Osteocyte (in vitro differentiated cells): ENCODE data around the gene POLK. TPM values are rescaled to one million over a fixed set of nuclear protein-coding genes. Genes with fewer than 3 reads are reported as not detected.

ENCODE experiments used
- DNase-seq: peaks from one replicate; pipeline ENCODE4 v3.0.0; 2021; ENCODE audit warnings: mixed read lengths; ENCODE audit not compliant: unreplicated experiment; ENCODE audit errors: extremely low spot score
- H3K27ac Mint-ChIP-seq: one replicate; pipeline ENCODE4 v1.8.0; 2021; ENCODE audit warnings: mild to moderate bottlenecking, mixed read lengths; ENCODE audit not compliant: unreplicated experiment
- H3K27me3 Mint-ChIP-seq: one replicate; pipeline ENCODE4 v1.8.0; 2021; ENCODE audit warnings: mixed read lengths; ENCODE audit not compliant: unreplicated experiment
- H3K36me3 Mint-ChIP-seq: one replicate; pipeline ENCODE4 v1.8.0; 2021; ENCODE audit warnings: mixed read lengths; ENCODE audit not compliant: unreplicated experiment
- H3K4me1 Mint-ChIP-seq: one replicate; pipeline ENCODE4 v1.8.0; 2021; ENCODE audit warnings: mixed read lengths; ENCODE audit not compliant: unreplicated experiment
- H3K4me3 Mint-ChIP-seq: one replicate; pipeline ENCODE4 v1.8.0; 2021; ENCODE audit warnings: mild to moderate bottlenecking, moderate library complexity, mixed read lengths; ENCODE audit not compliant: unreplicated experiment
- H3K9me3 Mint-ChIP-seq: one replicate; pipeline ENCODE4 v1.8.0; 2021; ENCODE audit warnings: mixed read lengths; ENCODE audit not compliant: unreplicated experiment
- total RNA-seq: library from RNA; stranded (reverse); gene quantifications from 2 replicates; pipeline ENCODE4 v1.2.1, GENCODE V29; 2021
- TF ChIP-seq, protein P1 (sequence below): fragments of 200-600 bp; sonication (generic); IDR thresholded peaks from 2 replicates; pipeline ENCODE4 v1.5.0; 2021; ENCODE audit warnings: antibody characterized with exemption, mild to moderate bottlenecking, moderate library complexity

The POLK gene
- total RNA-seq, 1 donor from 2014 or later: 28.9 TPM

DNA sequence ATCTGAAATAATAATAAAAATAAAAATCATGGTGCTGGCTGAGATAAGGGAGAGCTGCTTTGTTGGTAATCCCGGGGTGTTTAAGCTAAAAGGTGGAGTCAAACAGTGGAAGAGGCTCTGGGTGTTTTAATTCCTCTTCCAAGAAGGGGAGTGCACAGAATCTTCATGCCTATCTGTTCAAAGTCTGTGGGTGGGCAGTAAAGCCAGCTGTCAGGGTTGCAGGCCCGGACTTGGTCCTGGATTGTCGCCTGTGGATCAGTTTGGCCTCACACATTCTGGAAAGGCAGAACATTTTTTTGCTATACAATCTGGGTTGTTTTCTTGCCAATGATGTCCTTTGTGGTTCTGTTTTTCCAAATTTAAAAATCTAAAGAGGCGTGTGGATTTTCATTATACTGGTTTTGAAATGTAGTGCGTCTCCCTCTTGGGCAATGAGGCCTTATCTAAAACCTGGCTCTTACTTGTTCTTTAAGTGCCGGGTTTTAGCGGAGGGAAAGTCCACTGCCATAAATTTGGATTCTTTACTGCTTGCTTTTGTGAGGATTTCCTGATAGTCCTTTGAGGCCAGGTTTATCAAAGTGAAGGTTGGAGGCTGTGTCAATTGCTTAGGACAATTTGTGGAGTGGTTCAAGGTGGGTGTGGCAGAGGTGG is 105.4 kb downstream of the POLK start:
- Mint-ChIP-seq H3K4me3 (no peak overlapping the region), H3K36me3 (no peaks in the 10 kb centered on the region), H3K4me1 (peaks cover 26% of the 10 kb centered on the region), H3K27me3 (no peaks in the 10 kb centered on the region), H3K27ac (no peak overlapping the region), H3K9me3 (no peaks in the 10 kb centered on the region)
- TF ChIP-seq, protein P1, sequence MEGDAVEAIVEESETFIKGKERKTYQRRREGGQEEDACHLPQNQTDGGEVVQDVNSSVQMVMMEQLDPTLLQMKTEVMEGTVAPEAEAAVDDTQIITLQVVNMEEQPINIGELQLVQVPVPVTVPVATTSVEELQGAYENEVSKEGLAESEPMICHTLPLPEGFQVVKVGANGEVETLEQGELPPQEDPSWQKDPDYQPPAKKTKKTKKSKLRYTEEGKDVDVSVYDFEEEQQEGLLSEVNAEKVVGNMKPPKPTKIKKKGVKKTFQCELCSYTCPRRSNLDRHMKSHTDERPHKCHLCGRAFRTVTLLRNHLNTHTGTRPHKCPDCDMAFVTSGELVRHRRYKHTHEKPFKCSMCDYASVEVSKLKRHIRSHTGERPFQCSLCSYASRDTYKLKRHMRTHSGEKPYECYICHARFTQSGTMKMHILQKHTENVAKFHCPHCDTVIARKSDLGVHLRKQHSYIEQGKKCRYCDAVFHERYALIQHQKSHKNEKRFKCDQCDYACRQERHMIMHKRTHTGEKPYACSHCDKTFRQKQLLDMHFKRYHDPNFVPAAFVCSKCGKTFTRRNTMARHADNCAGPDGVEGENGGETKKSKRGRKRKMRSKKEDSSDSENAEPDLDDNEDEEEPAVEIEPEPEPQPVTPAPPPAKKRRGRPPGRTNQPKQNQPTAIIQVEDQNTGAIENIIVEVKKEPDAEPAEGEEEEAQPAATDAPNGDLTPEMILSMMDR: no peak
- no peak for DNase-seq

- Mint-ChIP-seq H3K4me3 (no peak overlapping the region), H3K27ac (peak overlapping the region; percentile 42), H3K4me1 (peaks cover 26% of the 10 kb centered on the region), H3K36me3 (no peaks in the 10 kb centered on the region), H3K27me3 (no peaks in the 10 kb centered on the region), H3K9me3 (no peaks in the 10 kb centered on the region)
- TF ChIP-seq, protein P1: no peak
- no peak for DNase-seq
These were observed 106.2 kb downstream of the POLK start for GRCh38 chr5:75617736-75618352.

GRCh38 chr5:75620184-75620959 is 108.7 kb downstream of the POLK start:
- Mint-ChIP-seq H3K4me3 (no peak overlapping the region), H3K4me1 (peaks cover 33% of the 10 kb centered on the region), H3K27me3 (no peaks in the 10 kb centered on the region), H3K36me3 (no peaks in the 10 kb centered on the region), H3K9me3 (no peaks in the 10 kb centered on the region), H3K27ac (no peak overlapping the region)
- no peak for DNase-seq
- TF ChIP-seq, protein P1: no peak

- Mint-ChIP-seq H3K4me3 (no peak overlapping the region), H3K4me1 (peaks cover 17% of the 10 kb centered on the region), H3K36me3 (no peaks in the 10 kb centered on the region), H3K27me3 (no peaks in the 10 kb centered on the region), H3K9me3 (no peaks in the 10 kb centered on the region), H3K27ac (no peak overlapping the region)
- TF ChIP-seq, protein P1: no peak
- DNase-seq: no peak
These were observed 110.9 kb downstream of the POLK start for GRCh38 chr5:75622564-75622963.

DNA sequence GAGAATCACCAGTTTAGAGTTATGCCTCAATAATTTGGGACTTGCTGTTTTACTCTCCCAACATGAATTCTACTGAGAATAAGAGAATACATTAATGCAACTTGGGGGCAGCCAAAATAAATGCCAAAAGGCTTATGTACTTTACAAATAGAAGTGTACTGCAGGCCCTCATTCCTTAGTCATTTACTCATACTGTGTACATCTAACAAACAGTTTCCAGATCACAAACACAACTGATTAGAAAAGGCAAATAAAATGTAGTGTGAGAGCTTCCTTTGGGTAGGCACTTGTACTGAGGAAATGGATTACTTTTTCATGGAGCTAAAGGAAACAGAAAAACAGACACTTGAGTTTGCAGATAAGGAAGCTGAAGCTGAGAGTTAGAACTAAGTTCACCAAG is 112.2 kb downstream of the POLK start:
- TF ChIP-seq, protein P1: no peak
- Mint-ChIP-seq H3K27ac (no peak overlapping the region), H3K4me3 (no peak overlapping the region), H3K27me3 (no peaks in the 10 kb centered on the region), H3K4me1 (peaks cover 7% of the 10 kb centered on the region), H3K9me3 (no peaks in the 10 kb centered on the region), H3K36me3 (no peaks in the 10 kb centered on the region)
- no peak for DNase-seq
